ENCODE data around the gene CLHC1.
"Not testable (repeated sequence)": the region's sequence is repeated elsewhere in the genome, so short reads cannot be mapped to it uniquely, and the experiment has no call there.

CLHC1 gene

DNA sequence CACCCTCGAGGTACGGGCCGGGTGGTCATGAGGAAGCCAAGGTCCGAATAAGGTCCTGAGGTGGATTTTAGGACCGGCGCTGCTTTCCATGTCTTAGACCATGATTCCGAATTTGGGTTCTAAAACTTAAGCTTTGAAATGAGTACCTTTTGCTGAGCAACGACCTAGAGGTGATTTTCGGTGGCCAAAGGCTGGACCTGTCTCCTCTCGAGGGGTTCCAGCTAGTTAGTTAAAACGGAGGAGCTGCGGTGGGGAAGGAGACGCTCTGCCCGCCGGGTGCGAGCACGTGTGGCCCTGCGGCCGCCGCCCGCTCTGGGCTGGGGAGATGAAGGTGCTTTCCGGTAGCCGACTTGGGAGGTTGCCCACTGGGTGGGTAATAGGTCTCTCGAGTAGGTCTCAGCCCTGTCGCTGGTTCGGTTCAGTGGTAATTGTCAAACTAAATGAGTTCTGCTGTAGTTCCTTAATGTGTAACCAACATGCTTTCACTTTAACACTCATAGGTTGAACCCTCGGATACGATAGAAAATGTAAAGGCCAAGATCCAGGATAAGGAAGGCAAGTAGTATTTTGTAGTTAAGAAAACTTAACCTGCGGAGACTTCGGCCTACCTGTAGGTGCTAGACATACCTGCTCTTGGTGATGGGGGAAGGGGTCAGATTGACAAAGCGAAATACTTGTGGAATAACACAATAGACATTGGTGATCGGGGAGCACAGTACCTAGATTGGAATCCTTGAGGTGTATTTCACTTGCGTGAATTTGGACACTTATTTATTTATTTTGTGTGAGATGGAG is 967 bp upstream of the CLHC1 start:
- no peak for DNase-seq (ENCODE audit: low read depth)

DNA sequence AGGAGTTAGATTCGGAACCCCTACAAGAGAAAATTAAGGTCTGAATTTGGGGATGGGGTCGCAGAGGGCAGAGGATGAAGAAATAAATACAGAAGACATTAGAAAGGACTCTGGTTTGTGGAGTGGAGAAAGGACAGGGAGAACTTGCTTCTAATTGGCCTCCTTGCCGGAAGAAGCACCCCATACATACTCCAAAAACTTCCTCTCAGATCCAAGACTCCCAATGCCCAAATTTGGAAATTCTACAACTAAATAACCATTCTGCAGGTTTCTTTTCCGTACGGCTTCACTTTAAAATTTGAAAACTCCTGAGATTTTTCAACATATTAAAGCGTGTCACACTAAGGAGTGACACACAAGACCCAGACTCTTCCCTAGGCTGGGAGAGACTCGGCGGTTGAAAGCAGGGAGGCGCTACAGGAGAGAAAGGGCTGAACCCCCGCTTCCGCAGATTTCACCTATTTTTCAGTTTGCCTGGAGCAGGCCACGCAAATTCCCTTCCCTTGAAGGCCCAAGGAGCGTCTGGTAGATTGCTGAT is 478 bp downstream of the CLHC1 start:
- DNase-seq (ENCODE audit: low read depth) = no peak

DNA sequence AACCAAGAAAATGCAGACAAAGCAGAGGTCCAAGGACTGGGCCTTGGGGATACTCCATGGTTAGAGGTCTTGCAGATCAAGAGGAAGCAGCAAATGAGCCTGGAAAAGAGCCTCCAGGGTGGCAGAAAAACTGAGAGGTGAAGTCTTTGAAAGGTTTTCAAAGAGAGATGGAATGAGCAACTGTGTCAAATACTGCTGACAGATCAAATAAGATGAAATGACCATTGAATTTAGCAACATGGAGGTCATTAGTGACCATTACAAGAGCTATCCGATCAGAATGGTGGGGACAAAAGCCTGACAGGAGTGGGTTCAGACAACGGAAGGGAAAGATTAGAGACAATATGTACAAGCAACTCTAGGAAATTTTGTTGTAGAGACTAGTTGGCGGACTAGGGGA is 1.5 kb downstream of the CLHC1 start:
- no peak for DNase-seq (ENCODE audit: low read depth)

DNA sequence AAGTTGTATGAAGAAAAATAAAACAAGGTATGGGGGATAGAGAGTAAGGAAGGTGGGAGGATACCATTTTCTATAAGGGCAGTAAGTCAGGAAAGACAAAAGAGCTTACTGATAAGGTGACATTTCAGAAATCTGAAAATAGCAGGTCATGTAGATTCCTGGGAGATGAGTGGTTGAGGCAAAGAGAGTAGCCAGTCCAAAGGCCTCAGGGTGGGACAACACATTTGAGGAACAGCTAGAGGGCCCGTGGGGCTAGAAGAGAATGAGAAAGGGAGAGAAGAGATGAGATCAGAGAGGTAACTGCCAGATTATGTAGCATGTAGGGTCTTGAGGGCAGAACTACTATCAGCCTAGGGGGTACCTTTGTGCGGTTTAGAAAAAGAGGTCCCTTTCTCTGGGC is 2.9 kb downstream of the CLHC1 start:
- no peak for DNase-seq (ENCODE audit: low read depth)

DNA sequence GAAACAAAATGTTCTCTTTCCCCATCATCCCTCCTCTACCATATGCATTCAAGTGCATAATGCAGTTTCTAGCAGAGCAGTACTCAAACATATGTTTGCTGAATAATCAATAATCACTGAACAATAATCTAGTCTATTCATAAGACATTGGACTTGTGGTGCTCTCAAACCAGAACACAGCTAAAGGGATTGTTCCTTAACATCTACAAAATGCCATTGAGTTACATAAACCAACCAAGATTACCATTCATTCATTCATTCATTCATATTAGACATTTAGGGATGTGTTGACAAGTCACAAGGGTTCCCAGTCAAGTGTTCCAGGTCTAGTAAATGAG is 3.9 kb downstream of the CLHC1 start:
- DNase-seq (ENCODE audit: low read depth) = no peak

DNA sequence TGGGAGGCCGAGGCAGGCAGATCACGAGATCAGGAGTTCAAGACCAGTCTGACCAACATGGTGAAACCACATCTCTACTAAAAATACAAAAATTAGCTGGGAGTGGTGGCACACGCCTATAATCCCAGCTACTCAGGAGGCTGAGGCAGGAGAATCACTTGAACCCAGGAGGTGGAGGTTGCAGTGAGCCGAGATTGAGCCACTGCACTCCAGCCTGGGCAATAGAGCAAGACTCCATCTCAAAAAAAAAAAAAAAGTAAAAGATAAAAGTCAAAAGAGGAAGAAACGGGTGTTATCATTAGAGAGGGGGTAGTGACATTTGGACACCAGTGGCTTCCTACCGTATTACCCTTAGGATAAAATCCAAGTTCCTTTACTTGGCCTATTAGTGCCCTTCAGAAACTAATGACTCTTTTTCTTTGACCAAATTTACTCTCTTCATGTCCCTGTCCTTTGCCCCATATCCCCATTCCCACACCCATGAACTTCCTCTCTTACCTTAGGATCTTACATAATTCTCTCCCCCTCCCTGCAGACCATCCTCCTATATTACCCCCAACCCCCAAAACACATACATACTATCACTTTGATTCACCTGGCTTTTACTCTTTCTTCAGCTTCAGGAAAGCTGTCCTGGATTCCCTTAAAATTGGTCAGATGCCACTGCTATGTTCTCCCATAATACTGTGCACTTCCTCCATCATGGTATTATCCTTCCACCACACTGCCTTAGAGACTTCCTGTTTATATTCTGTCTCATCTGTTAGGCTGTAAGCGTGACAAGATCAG is 4.5 kb downstream of the CLHC1 start:
- DNase-seq (ENCODE audit: low read depth) = not testable (repeated sequence)

DNA sequence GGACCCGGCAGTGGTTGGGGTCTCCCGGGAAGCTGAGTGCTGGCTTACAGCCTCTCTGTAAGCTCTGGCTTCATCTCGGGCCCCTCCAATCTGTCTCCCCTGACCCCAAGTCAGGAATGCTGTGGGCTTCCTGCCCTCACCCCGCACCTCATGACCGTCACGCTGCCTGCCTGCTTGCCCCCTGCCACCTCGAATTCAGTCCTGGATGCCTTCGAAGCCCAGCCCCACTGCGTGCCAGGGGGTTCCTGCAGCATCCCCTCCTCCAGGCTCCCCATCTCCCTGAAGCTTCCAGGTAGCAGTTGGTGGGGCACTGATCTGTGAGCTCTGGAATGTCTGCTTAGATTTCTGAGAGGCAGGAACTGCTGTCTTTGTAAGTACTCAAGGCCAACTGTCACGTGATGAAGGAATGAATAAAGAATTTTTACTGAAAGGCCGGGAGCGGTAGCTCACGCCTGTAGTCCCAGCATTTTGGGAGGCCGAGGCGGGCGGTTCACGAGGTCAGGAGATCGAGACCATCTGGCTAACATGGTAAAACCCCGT is 6.5 kb downstream of the CLHC1 start:
- DNase-seq (ENCODE audit: low read depth) = no peak

DNA sequence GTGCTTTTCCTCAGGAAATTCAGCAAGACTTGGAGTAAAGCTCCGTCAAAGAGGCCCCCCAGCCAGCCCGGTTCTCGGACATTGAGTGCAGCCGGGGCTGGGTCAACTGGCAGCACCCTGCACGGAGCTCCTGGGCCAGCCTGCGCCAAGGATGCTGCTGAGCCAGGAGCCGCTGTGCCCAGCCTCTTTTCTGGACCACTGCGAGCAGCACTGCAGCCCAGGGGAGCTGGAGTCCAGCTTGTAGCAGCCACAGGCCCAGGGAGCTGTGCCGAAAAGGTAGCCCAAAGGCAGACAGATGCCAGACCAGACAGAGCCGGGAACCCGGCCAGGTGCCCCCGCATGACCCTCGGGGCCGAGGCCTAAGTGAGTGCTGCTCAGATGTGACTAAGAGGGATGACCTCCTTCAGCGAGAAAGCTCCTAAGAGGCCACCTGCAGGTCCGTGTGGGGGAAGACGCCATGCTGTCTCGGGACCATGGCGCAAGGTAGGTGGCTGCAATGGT is 7.3 kb downstream of the CLHC1 start:
- no peak for DNase-seq (ENCODE audit: low read depth)

DNA sequence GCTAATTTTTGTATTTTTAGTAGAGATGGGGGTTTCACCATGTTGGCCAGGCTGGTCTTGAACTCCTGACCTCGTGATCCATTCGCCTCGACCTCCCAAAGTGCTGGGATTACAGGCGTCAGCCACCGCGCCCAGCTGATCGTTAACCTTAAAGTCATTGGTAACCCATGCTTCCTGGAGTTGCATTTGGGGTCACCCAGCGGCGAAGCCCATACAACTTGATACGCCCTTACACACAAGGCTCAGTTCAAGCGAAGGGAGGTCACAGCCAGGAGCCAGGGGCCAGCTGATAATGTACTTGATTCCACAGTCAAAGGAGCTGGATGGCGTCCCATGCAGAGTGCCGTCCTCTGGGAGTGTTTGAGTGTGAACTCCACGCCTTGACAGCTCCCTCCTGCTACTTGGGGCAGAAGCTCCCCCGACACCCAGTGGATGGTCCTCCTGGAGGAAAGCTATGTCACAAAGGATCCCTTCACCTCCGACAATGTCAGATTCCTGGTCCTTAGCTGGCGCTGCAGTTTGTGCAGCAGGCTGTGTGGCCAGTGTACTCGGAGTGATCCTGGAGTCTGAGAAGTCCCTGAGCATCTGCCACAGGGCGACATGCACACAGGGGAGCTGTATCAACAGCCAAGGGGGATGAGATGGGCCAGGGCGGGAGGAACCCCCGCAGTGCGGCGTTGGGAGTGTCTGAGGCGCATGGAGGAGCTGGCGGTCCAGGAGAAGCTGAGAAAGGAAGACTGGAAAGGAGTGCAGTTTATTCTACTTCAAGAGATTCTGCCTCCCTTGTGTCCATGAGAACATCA is 7.9 kb downstream of the CLHC1 start:
- no peak for DNase-seq (ENCODE audit: low read depth)

DNA sequence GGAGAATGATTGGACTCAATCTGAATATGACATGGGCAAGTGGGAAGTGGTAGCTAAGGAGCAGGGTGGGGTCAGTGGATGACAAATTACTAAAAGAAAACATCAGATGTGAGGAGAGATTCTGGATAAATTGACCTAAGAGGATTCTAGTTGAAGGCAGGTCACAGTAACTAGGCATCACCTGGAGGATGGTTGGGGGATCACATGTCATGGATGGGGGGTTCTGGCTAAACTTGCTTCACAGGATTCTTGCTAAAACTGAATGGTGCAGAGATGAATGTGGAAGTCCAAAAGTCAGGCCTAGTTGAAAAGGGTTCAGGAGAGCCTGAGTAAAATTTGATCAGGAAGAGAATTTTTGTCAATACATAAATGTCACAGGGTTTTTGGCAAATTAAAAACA is 18.3 kb downstream of the CLHC1 start:
- DNase-seq (ENCODE audit: low read depth) = no peak

DNA sequence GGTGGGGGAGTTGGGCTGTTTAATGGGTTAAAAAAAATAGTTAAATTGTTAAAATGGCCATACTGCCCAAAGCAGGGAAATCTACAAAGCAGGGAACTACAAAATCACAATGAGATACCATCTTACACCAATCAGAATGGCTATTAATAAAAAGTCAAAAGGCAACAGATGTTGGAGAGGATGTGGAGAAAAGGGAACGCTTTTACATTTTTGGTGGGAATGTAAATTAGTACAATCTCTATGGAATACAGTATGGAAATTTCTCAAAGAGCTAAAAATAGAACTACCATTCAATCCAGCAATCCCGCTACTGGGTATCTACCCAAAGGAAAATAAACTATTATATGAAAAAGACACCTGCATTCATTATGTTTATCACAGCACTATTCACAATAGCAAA is 27.1 kb downstream of the CLHC1 start:
- no peak for DNase-seq (ENCODE audit: low read depth)

DNA sequence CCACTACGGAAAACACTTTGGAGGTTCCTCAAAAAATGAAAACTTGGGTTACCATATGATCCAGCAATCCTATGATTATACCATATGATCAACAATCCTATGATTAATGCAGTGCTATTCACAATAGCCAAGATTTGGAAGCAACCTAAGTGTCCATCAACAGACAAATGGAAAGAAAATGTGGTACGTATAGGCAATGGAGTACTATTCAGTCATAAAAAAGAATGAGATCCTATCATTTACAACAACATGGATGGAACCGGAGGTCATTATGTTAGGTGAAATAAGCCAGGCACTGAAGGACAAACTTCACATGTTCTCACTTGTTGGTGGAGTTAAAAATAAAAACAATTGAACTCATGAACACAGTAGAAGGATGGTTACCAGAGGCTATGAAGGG is 27.6 kb downstream of the CLHC1 start:
- DNase-seq (ENCODE audit: low read depth) = no peak

DNA sequence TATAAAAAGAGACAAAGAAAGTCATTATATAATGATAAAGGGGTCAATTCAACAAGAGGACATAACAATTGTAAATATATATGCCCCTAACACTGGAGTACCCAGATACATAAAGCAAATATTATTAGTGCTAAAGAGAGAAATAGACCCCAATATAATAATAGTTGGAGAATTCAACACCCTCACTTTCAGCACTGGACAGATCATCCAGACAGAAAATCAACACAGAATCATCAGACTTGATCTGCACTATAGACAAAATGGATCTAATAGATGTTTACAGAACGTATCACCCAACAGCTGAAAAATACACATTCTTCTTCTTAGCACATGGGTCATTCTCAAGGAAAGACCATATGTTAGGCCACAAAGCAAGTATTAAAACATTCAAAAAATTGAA is 31.7 kb downstream of the CLHC1 start:
- no peak for DNase-seq (ENCODE audit: low read depth)

DNA sequence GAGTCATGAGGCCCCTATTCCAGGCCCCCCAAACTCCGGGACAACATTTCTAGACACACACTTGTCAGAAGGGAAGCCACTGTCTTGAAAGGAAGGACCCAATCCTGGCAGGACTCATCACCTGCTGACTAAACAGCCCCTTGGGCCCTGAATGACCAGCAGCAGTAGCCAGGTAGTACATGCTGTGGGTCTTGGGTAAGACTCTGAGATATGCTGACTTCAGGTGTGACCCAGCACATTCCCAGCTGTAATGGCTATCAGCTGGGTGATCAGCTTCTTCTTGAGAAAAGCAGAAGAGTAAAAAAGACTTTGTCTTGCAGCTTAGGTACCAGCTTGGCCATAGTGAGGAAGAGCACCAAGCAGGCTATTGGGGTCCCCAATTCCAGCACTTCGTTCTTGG is 35.6 kb downstream of the CLHC1 start:
- no peak for DNase-seq (ENCODE audit: low read depth)

DNA sequence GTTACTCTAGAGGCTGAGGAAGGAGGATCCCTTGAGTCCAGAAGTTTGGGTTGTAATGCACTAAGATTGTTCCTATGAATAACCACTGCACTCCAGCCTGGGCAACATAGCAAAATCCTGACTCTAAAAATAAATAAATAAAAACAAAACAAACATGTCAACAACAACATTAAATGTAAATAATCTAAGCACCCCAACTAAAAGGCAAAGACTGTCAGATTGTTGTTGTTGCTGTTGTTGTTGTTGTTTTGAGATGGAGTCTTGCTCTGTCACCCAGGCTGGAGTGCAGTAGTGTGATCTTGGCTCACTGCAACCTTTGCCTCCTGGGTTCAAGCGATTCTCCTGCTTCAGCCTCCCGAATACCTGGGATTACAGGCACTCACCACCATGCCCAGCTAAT is 40.2 kb downstream of the CLHC1 start:
- not testable (repeated sequence) for DNase-seq (ENCODE audit: low read depth)

DNA sequence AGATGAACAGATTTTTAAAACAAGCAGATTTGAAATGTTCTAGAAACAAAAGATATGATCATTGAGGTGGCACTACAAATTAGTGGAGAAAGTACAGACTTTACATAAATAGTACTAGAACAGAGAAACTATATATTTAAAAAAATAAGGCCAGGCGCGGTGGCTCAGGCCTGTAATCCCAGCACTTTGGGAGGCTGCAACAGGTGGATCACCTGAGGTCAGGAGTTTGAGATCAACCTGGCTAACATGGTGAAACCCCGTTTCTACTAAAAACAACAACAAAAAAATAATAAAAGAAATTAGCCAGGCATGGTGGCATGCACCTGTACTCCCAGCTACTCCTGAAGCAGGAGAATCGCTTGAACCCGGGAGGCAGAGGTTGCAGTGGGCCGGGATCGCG is 45.3 kb downstream of the CLHC1 start:
- not testable (repeated sequence) for DNase-seq (ENCODE audit: low read depth)

DNA sequence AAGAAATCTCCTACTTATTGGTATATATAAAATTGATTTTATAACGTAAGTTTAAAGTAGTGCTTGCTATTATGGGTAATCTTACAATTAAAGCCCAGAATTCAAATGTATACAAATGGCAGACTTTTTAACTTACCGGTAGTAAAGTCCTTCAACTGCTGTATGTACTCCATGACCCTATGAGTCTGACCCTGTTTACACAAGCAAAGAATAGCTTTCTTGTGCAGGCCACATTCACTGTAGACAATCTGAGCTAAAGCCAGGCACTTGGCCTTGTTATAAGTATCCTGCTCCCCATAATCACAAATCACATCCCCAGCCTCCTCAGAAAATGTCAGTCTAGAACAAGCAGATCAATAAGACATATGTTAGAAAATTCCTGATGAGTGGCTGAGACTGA is 51.7 kb downstream of the CLHC1 start:
- no peak for DNase-seq (ENCODE audit: low read depth)

DNA sequence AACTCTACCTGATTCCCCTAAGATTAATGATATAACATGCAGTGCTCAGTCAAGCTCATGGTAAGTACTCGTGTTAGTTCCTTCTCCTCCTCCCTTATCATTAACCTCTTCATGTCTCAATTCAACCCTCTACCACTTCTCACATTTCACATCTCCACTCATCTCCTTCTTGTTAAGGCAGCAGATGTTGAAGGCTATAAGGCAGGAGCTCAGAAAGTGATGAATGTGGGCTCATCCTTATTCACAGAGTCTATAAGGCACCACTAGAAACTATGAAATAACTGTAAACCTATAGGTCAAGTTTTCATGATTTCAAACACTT is 56.0 kb downstream of the CLHC1 start:
- no peak for DNase-seq (ENCODE audit: low read depth)

DNA sequence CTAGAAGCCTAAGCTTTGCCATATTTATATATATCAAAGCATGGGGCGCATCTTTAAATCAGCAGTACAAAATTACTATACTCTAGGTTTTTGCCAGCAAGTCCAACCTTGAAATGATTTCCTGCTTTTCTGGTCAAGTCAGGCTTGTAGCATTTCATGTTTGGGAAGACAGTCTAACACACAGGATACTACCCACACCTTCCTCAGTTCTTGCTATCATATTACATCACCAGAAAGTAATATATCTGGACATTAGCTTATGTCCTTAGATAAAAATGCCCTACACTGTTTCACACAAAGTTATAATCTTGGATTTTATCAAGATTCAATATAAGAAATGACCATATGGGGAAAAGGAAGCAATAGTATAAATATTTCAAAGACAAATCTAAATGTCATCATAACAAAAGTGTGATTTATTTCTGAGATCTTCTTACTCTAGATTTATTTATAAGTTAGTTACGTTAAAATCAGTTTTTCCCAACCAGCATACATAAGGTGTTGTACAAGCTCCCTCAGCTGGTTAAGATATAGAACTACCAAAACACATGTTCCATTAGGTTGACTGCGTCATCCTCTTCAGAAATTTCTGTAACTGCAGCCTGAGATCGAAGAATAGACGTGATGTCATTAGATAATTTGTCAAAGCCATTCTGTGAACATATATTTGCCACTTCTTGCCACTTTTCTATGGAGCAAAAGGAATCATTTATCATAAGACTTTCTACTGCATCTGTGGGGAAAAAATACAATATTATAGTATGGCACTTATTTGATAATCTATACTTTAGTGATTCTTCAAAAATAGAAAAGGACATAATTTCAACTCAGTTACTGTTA is 56.6 kb downstream of the CLHC1 start:
- no peak for DNase-seq (ENCODE audit: low read depth)

DNA sequence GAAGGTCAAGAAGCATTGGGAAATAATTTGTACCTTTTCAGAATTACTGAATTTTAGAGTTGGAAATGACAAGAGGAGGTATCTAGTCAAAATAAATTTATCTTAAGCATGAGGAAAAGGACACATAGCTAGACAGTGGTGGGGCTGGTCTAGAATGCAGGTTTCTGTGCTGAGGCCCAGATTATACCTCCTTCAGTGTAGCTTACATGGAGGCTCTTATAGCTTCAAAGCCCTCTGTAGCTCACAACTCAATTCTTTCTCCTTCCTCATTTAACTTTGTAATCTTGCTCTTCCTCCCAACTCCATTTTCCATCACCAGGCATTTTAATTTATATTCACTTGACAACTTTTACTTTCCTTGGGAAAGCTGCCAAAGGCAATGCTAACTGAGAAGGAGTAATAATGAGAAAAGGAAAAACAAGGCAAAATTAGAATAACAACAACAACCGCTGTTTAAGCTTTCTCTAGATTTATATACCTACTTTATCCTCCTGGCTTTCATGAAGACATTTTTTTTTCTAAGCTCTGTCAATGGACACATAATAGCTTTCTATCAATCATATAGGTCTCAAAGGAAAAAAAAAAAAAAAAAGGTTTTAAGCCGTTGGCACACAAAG is 58.5 kb downstream of the CLHC1 start:
- no peak for DNase-seq (ENCODE audit: low read depth)

DNA sequence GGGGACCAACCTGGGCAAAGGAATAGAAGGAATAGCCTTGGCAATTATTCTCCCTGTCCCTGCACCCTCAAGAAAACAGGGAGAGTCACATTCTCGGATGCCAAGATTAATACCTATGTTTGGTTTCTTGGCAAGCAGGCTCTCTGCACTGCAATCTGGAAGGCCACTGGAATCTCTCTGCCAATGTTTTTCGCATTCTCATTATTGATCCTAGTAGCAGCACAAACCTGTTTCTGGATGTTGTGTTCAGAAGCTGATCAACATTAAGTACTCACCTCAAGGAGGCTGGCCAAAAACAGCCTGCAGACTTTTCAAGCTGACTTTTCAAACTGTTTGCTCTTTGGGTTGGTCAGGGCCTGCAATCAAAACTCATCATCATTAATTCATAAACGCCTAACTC is 62.2 kb downstream of the CLHC1 start:
- no peak for DNase-seq (ENCODE audit: low read depth)

Data from stimulated activated CD8-positive, alpha-beta memory T cell treated with anti-CD3 and anti-CD28 coated beads, Interleukin-15, amount 100 ng/mL, for 24 hours (primary cell).